IMR-90 (cell line): ENCODE measurements around the gene ZFAND2A. TPM values are rescaled to one million over a fixed set of nuclear protein-coding genes. Genes with fewer than 3 reads are reported as not detected.

ENCODE experiments used
- ATAC-seq: fragments of 200-7000 bp; cut with Tn5 transposase; 2 replicates; pipeline ENCODE4 v1.9.1; 2020; ENCODE audit warnings: low read depth, mild to moderate bottlenecking, moderate library complexity
- BruUV-seq: library from RNA; stranded (reverse); fragments of 400-500 nt; replicated peaks from 2 replicates; lab custom pipeline; 2021; lab: Mats Ljungman, UMichigan
- CTCF ChIA-PET: fragments of 300-600 bp; formaldehyde crosslinking; extraction: SDS; loops from one replicate; lab custom pipeline; 2021; ENCODE audit warnings: antibody characterized with exemption; lab: Yijun Ruan, JAX
- POLR2A ChIA-PET: fragments of 300-600 bp; sonication (Branson Sonifier 250); formaldehyde crosslinking; loops from one replicate; lab custom pipeline; 2022; ENCODE audit warnings: antibody characterized with exemption; ENCODE audit not compliant: unreplicated experiment; lab: Charles Lee
- DNase-seq: peaks from one replicate; pipeline ENCODE4 v3.0.0; 2013
- H2AFZ ChIP-seq: replicated peaks from 2 replicates; pipeline ENCODE3; 2013; ENCODE audit warnings: low read length, mild to moderate bottlenecking; ENCODE audit not compliant: poor library complexity
- H2AK5ac ChIP-seq: 2 replicates; pipeline ENCODE4 v1.6.1; 2013; ENCODE audit warnings: low read depth, low read length, inconsistent platforms
- H2AK9ac ChIP-seq: replicated peaks from 2 replicates; pipeline ENCODE3; 2013; ENCODE audit warnings: mild to moderate bottlenecking, low read depth, low read length, moderate library complexity; ENCODE audit not compliant: poor library complexity
- H2BK120ac ChIP-seq: 2 replicates; pipeline ENCODE4 v1.6.1; 2013; ENCODE audit warnings: low read depth, low read length, inconsistent platforms
- H2BK15ac ChIP-seq: 3 replicates; pipeline ENCODE4 v1.6.1; 2013; ENCODE audit warnings: low read depth, low read length, inconsistent platforms
- H2BK20ac ChIP-seq: 2 replicates; pipeline ENCODE4 v1.6.1; 2013; ENCODE audit warnings: low read depth, mild to moderate bottlenecking, inconsistent platforms, low read length, moderate library complexity
- H2BK5ac ChIP-seq: 2 replicates; pipeline ENCODE4 v1.6.1; 2013; ENCODE audit warnings: mild to moderate bottlenecking, low read depth, low read length, inconsistent platforms; ENCODE audit not compliant: poor library complexity, severe bottlenecking
- H3K14ac ChIP-seq: replicated peaks from 2 replicates; pipeline ENCODE4 v1.6.1; 2013; ENCODE audit warnings: low read depth, low read length, inconsistent platforms
- H3K18ac ChIP-seq: 2 replicates; pipeline ENCODE4 v1.6.1; 2013; ENCODE audit warnings: low read depth, low read length, control low read depth
- H3K23ac ChIP-seq: 2 replicates; pipeline ENCODE4 v1.6.1; 2013; ENCODE audit warnings: low read depth, low read length, inconsistent platforms
- H3K27ac ChIP-seq: 2 replicates; pipeline ENCODE4 v1.5.1; 2013; ENCODE audit warnings: mild to moderate bottlenecking, control low read depth, low read length; ENCODE audit not compliant: insufficient read depth
- H3K27me3 ChIP-seq: 2 replicates; pipeline ENCODE4 v1.6.1; 2013; ENCODE audit warnings: low read length; ENCODE audit not compliant: control insufficient read depth, insufficient read depth
- H3K36me3 ChIP-seq: 2 replicates; pipeline ENCODE4 v1.6.1; 2013; ENCODE audit warnings: low read length, mixed read lengths; ENCODE audit not compliant: control insufficient read depth, insufficient read depth
- H3K4ac ChIP-seq: 2 replicates; pipeline ENCODE4 v1.6.1; 2013; ENCODE audit warnings: low read depth, low read length, inconsistent platforms
- H3K4me1 ChIP-seq: 2 replicates; pipeline ENCODE4 v1.6.1; 2013; ENCODE audit warnings: low read length, mixed read lengths; ENCODE audit not compliant: control insufficient read depth, insufficient read depth
- H3K4me2 ChIP-seq: 2 replicates; pipeline ENCODE4 v1.6.1; 2013; ENCODE audit warnings: low read depth, mild to moderate bottlenecking, control low read depth, low read length, moderate library complexity
- H3K4me3 ChIP-seq: 2 replicates; pipeline ENCODE4 v1.5.1; 2013; ENCODE audit warnings: low read depth, mild to moderate bottlenecking, control low read depth, low read length, moderate library complexity; ENCODE audit not compliant: insufficient read depth
- H3K56ac ChIP-seq: 2 replicates; pipeline ENCODE4 v1.6.1; 2013; ENCODE audit warnings: low read length, inconsistent platforms; ENCODE audit not compliant: insufficient read depth; ENCODE audit errors: extremely low read depth
- H3K79me1 ChIP-seq, 2 experiments: 2 replicates each; pipeline ENCODE4 v1.6.1; 2013; ENCODE audit warnings: low read length in 2 of 2, inconsistent platforms in 1 of 2, low read depth in 1 of 2
- H3K9ac ChIP-seq: 2 replicates; pipeline ENCODE4 v1.6.1; 2013; ENCODE audit warnings: low read depth, low read length, control low read depth
- H3K9me1 ChIP-seq: 2 replicates; pipeline ENCODE4 v1.6.1; 2013; ENCODE audit warnings: low read length, inconsistent platforms; ENCODE audit not compliant: insufficient read depth
- H3K9me3 ChIP-seq: 2 replicates; pipeline ENCODE4 v1.6.1; 2013; ENCODE audit warnings: low read length; ENCODE audit not compliant: control insufficient read depth, insufficient read depth
- H4K20me1 ChIP-seq: 2 replicates; pipeline ENCODE4 v1.6.1; 2013; ENCODE audit warnings: low read length, inconsistent platforms; ENCODE audit not compliant: insufficient read depth
- H4K5ac ChIP-seq: 2 replicates; pipeline ENCODE4 v1.6.1; 2013; ENCODE audit warnings: mild to moderate bottlenecking, low read depth, low read length, control low read depth
- H4K8ac ChIP-seq, 2 experiments: 2 replicates each; pipeline ENCODE4 v1.6.1; 2013; ENCODE audit warnings: low read depth in 2 of 2, low read length in 2 of 2, control low read depth in 1 of 2, inconsistent platforms in 1 of 2
- H4K91ac ChIP-seq: 2 replicates; pipeline ENCODE4 v1.6.1; 2013; ENCODE audit warnings: low read depth, low read length, inconsistent platforms; ENCODE audit not compliant: insufficient read depth
- BHLHE40 ChIP-seq: fragments of 150-350 bp; IDR thresholded peaks from 2 replicates; pipeline ENCODE4 v1.6.1; 2016; ENCODE audit warnings: mild to moderate bottlenecking, low read depth, low read length
- CHD1 ChIP-seq: IDR thresholded peaks from 2 replicates; pipeline ENCODE4 v1.6.1; 2012; ENCODE audit warnings: low read depth, low read length, improper control_type of control experiment
- ELK1 ChIP-seq: fragments of 150-350 bp; IDR thresholded peaks from 2 replicates; pipeline ENCODE4 v1.6.1; 2016; ENCODE audit warnings: low read depth, mild to moderate bottlenecking, low read length, moderate library complexity, borderline replicate concordance
- FOS ChIP-seq: fragments of 150-350 bp; IDR thresholded peaks from 2 replicates; pipeline ENCODE4 v1.6.1; 2016; ENCODE audit warnings: low read depth, low read length
- MAZ ChIP-seq: IDR thresholded peaks from 2 replicates; pipeline ENCODE4 v1.6.1; 2012; ENCODE audit warnings: low read depth, mild to moderate bottlenecking, low read length, improper control_type of control experiment, moderate library complexity, borderline replicate concordance
- NFE2L2 ChIP-seq: fragments of 150-350 bp; IDR thresholded peaks from 2 replicates; pipeline ENCODE4 v1.6.1; 2016; ENCODE audit warnings: low read depth, mild to moderate bottlenecking, low read length
- POLR2A ChIP-seq: IDR thresholded peaks from 2 replicates; pipeline ENCODE4 v1.6.1; 2012; ENCODE audit warnings: mild to moderate bottlenecking, low read depth, low read length
- RAD21 ChIP-seq: IDR thresholded peaks from 2 replicates; pipeline ENCODE4 v1.6.1; 2012; ENCODE audit warnings: low read length, improper control_type of control experiment
- RCOR1 ChIP-seq: IDR thresholded peaks from 2 replicates; pipeline ENCODE4 v1.6.1; 2012; ENCODE audit warnings: mild to moderate bottlenecking, low read length, improper control_type of control experiment; ENCODE audit not compliant: insufficient replicate concordance
- RFX5 ChIP-seq: IDR thresholded peaks from 2 replicates; pipeline ENCODE4 v1.8.0; 2012; ENCODE audit warnings: low read depth, mild to moderate bottlenecking, low read length, moderate library complexity
- SMC3 ChIP-seq: fragments of 150-350 bp; IDR thresholded peaks from 2 replicates; pipeline ENCODE4 v1.6.1; 2016; ENCODE audit warnings: low read depth, mild to moderate bottlenecking, antibody characterized with exemption, low read length, moderate library complexity
- WGBS, 2 experiments: methylation state at CpG; one replicate each; pipeline versions ENCODE4 v1.1.5 to v1.1.7; 2013; ENCODE audit warnings: missing lambda C conversion rate in 2 of 2; ENCODE audit not compliant: insufficient read length in 1 of 2; ENCODE audit errors: extremely low coverage in 2 of 2; 5-methylcytosine and 5-hydroxymethylcytosine counted together
- dilution Hi-C: fragments of 300-500 bp; cut with HindIII; formaldehyde crosslinking; loops from one replicate; pipeline ENCODE4 v1.14.3; 2018; ENCODE audit warnings: low sequenced_read_pairs; ENCODE audit not compliant: unreplicated experiment
- in situ Hi-C: fragments of 300-500 bp; cut with MboI; formaldehyde crosslinking; loops from 3 replicates; pipeline ENCODE4 v1.14.3; 2019; ENCODE audit warnings: low sequenced_read_pairs, inconsistent platforms, mixed read lengths
- intact Hi-C: fragments of 100-400 bp; cut with micrococcal nuclease; formaldehyde crosslinking; loops from 2 replicates; pipeline ENCODE4 v1.10.0; 2022
- polyA plus RNA-seq, 3 experiments: library from polyadenylated mRNA; depleted of rRNA; stranded (reverse); fragments of >200 nt; gene quantifications; 2 replicates each; pipeline ENCODE4 v1.2.3, GENCODE V29; 2012; ENCODE audit warnings: low replicate concordance in 1 of 3
- total RNA-seq: library from RNA; depleted of rRNA; stranded (reverse); fragments of >200 nt; gene quantifications from 2 replicates; pipeline ENCODE4 v1.2.3, GENCODE V29; 2012
- TF ChIP-seq, protein P1 (sequence below): fragments of 150-350 bp; IDR thresholded peaks from 2 replicates; pipeline ENCODE4 v1.6.1; 2017; ENCODE audit warnings: mild to moderate bottlenecking, antibody characterized with exemption, low read length, low read depth

ZFAND2A gene
- total and polyA plus RNA-seq, 2 of the 4 experiments (the other 2 are of a cell fraction), result 11.8 to 28.7 TPM

- in situ Hi-C loops, result no loop called here
These were observed 4.4 kb upstream of the ZFAND2A start for GRCh38 chr7:1164436-1164835.

More at GRCh38 chr7:1164436-1164835, 4.4 kb upstream of the ZFAND2A start:
- ChIA-PET POLR2A (no interaction called here), CTCF (no interaction called here)
- Histone ChIP-seq H3K27ac (no peak overlapping the region), H3K36me3 (peaks cover 8% of the 10 kb centered on the region), H3K4me2 (no peak overlapping the region), H3K14ac (no peak overlapping the region), H2BK20ac (no peak overlapping the region), H3K9me1 (peaks cover 6% of the 10 kb centered on the region; the same call in 1 of the 2 replicates), H2BK15ac (no peak overlapping the region), H2BK120ac (no peak overlapping the region), H3K79me1 (peaks cover 11 to 17% of the 10 kb centered on the region in 2 experiments; a peak in 3 of 4 replicates), H4K5ac (no peak overlapping the region), H3K4me3 (no peak overlapping the region), H3K18ac (no peak overlapping the region), H3K9me3 (no peaks in the 10 kb centered on the region), H3K4ac (no peak overlapping the region), H4K8ac (no peak overlapping the region), H3K4me1 (0 out of 2 replicates have a peak, but pooled peaks cover 3% of the 10 kb centered on the region), H2BK5ac (no peak overlapping the region), H3K56ac (no peak overlapping the region; the same call in 1 of the 2 replicates), H3K9ac (no peak overlapping the region), H4K20me1 (no peaks in the 10 kb centered on the region; the same call in 1 of the 2 replicates), H2AK5ac (no peak overlapping the region), H2AK9ac (no peak overlapping the region), H3K23ac (no peak overlapping the region), H2AFZ (no peak overlapping the region), H3K27me3 (no peaks in the 10 kb centered on the region), H4K91ac (no peak overlapping the region)
- intact Hi-C loops, result no loop called here
- DNase-seq, result no peak
- TF ChIP-seq NFE2L2 (no peak), CHD1 (no peak), ELK1 (no peak), RCOR1 (no peak), FOS (no peak), BHLHE40 (no peak), SMC3 (no peak), RAD21 (no peak), RFX5 (no peak), POLR2A (no peak), MAZ (no peak)
- TF ChIP-seq, protein P1, sequence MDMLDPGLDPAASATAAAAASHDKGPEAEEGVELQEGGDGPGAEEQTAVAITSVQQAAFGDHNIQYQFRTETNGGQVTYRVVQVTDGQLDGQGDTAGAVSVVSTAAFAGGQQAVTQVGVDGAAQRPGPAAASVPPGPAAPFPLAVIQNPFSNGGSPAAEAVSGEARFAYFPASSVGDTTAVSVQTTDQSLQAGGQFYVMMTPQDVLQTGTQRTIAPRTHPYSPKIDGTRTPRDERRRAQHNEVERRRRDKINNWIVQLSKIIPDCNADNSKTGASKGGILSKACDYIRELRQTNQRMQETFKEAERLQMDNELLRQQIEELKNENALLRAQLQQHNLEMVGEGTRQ, result no peak
- WGBS, 2 experiments, result 90% methylated on average over 3 of the region's 7 CpGs; no CpG with 5 or more reads in 1 of the 2 experiments
- dilution Hi-C loops, result no loop called here
- BruUV-seq, result no TSS peak
- no peak for ATAC-seq
